Mucosa of descending colon (tissue), 3 donors: ENCODE data around the gene RAP1B. TPM values are rescaled to one million over a fixed set of nuclear protein-coding genes. Genes with fewer than 3 reads are reported as not detected.

Experiments
- ATAC-seq: fragments of 200-7000 bp; cut with Tn5 transposase; one replicate; pipeline ENCODE4 v1.9.1; 2020; ENCODE audit warnings: mild to moderate bottlenecking, moderate library complexity
- DNase-seq, 3 donors: peaks; one replicate each; pipeline ENCODE4 v3.0.0-alpha.2; 2020
- H3K36me3 ChIP-seq: fragments of 200-600 bp; one replicate; pipeline ENCODE4 v1.8.0; 2021; ENCODE audit warnings: low read depth, mild to moderate bottlenecking
- H3K4me1 ChIP-seq: fragments of 200-600 bp; one replicate; pipeline ENCODE4 v1.8.0; 2021; ENCODE audit warnings: low read depth, mild to moderate bottlenecking
- H3K4me3 ChIP-seq: fragments of 200-600 bp; one replicate; pipeline ENCODE4 v1.8.0; 2021; ENCODE audit warnings: mild to moderate bottlenecking
- H3K9me3 ChIP-seq: fragments of 200-600 bp; one replicate; pipeline ENCODE4 v1.8.0; 2021; ENCODE audit warnings: mild to moderate bottlenecking
- CTCF ChIP-seq: fragments of 200-600 bp; IDR thresholded peaks from one replicate; pipeline ENCODE4 v1.8.0; 2022; ENCODE audit warnings: antibody characterized with exemption, mild to moderate bottlenecking
- intact Hi-C, 2 donors: fragments of 100-400 bp; cut with DNase I in 1 of 2; cut with micrococcal nuclease in 1 of 2; formaldehyde crosslinking; loops; one replicate each; pipeline versions ENCODE4 v1.11.0 to v1.11.1; 2022; cut with DNase I, micrococcal nuclease
- total RNA-seq, 3 donors: library from RNA; stranded (reverse); fragmentation: NEBNext Ultra II Directional in 2 of 3; extraction: Animal tissue kit (Norgen Biotek cat#: 25700) in 2 of 3; gene quantifications; one replicate each; pipeline versions ENCODE4 v1.2.1 to v1.2.4, GENCODE V29; 2021 to 2023
- donor health status: DM: no; HTN: no; CAD: no; lungs with moderate emphysema.
- donor health status: DM: no; HTN: no; CAD: no.
- donor health status: DM: no; HTN: yes; CAD: no.

The RAP1B gene
- total RNA-seq, 3 donors from 2014 or later: 158 to 182 (median 168) TPM

GRCh38 chr12:68614105-68614679 lies 3.5 kb downstream of the RAP1B start:
- intact Hi-C loops: no loop called here
- no peak overlapping the region for H3K4me3 ChIP-seq
- H3K4me1 ChIP-seq: peaks cover 56% of the 10 kb centered on the region
- TF ChIP-seq CTCF: no peak
- ATAC-seq: no peak
- H3K9me3 ChIP-seq: no peaks in the 10 kb centered on the region
- DNase-seq: no peak
- no peaks in the 10 kb centered on the region for H3K36me3 ChIP-seq

GRCh38 chr12:68614769-68615168 lies 4.1 kb downstream of the RAP1B start:
- intact Hi-C loops: no loop called here
- ATAC-seq: no peak
- no peaks in the 10 kb centered on the region for H3K9me3 ChIP-seq
- no peak overlapping the region for H3K4me3 ChIP-seq
- peaks cover 61% of the 10 kb centered on the region for H3K4me1 ChIP-seq
- H3K36me3 ChIP-seq: no peaks in the 10 kb centered on the region
- no peak for TF ChIP-seq CTCF
- no peak for DNase-seq

GRCh38 chr12:68617160-68617926 lies 6.6 kb downstream of the RAP1B start:
- Histone ChIP-seq H3K36me3 (no peaks in the 10 kb centered on the region), H3K9me3 (no peaks in the 10 kb centered on the region), H3K4me3 (no peak overlapping the region), H3K4me1 (peaks cover 77% of the 10 kb centered on the region)
- intact Hi-C loops: no loop called here
- no peak for TF ChIP-seq CTCF
- DNase-seq (no peak), ATAC-seq (no peak)

- no peaks in the 10 kb centered on the region for H3K36me3 ChIP-seq
- no peaks in the 10 kb centered on the region for H3K9me3 ChIP-seq
- ATAC-seq (no peak), DNase-seq (no peak)
- no peak for TF ChIP-seq CTCF
- H3K4me1 ChIP-seq: peaks cover 68% of the 10 kb centered on the region
- H3K4me3 ChIP-seq: no peak overlapping the region
- intact Hi-C loops: no loop called here
Observed at GRCh38 chr12:68619541-68619940, 8.8 kb downstream of the RAP1B start.

- Histone ChIP-seq H3K4me3 (no peak overlapping the region), H3K4me1 (peaks cover 58% of the 10 kb centered on the region), H3K9me3 (no peaks in the 10 kb centered on the region), H3K36me3 (no peaks in the 10 kb centered on the region)
- no peak for DNase-seq
- TF ChIP-seq CTCF: no peak
- intact Hi-C loops: no loop called here
- ATAC-seq: no peak
Observed at GRCh38 chr12:68620519-68621471, 10.1 kb downstream of the RAP1B start.
